ENCODE data around the gene CD180. TPM values are rescaled to one million over a fixed set of nuclear protein-coding genes. Genes with fewer than 3 reads are reported as not detected.

Gene CD180
- total and polyA plus RNA-seq, 2 experiments from 2014 or later: 0.07 TPM; not detected in 1

- H3K4me3 ChIP-seq: no peak overlapping the region
- H3K4me1 ChIP-seq (ENCODE audit: insufficient read depth): peaks cover 5% of the 10 kb centered on the region
- H3K27me3 ChIP-seq: no peaks in the 10 kb centered on the region
- H4K20me1 ChIP-seq (ENCODE audit: insufficient read depth, poor library complexity, severe bottlenecking): no peaks in the 10 kb centered on the region
- H2AFZ ChIP-seq: no peak overlapping the region
- 86% methylated on average over 6 of the region's 6 CpGs for WGBS (ENCODE audit: low lambda C conversion rate, missing lambda C conversion rate)
- H3K4me2 ChIP-seq: no peak overlapping the region
- TF ChIP-seq EZH2phosphoT487 (IDR thresholded peaks at IDR 0.05; ENCODE audit: low read depth, severe bottlenecking, unreplicated experiment): no peak
- no peak for TF ChIP-seq EZH2 (IDR thresholded peaks at IDR 0.05; ENCODE audit: borderline replicate concordance)
- no peak for TF ChIP-seq CTCF (IDR thresholded peaks at IDR 0.05; ENCODE audit: poor library complexity)
- no peaks in the 10 kb centered on the region for H3K36me3 ChIP-seq (replicated peaks; ENCODE audit: insufficient read depth, low read depth)
- no peak for DNase-seq (ENCODE audit: low spot score)
- H3K27ac ChIP-seq: no peak overlapping the region
- no peaks in the 10 kb centered on the region for H3K9me2 ChIP-seq (replicated peaks; ENCODE audit: insufficient read depth)
- no peaks in the 10 kb centered on the region for H3K79me2 ChIP-seq
- no peaks in the 10 kb centered on the region for H3K9me3 ChIP-seq (ENCODE audit: low read depth)
Observed at GRCh38 chr5:67201897-67202549, 5.4 kb upstream of the CD180 start.

GRCh38 chr5:67200809-67201562, 4.4 kb upstream of the CD180 start:
- 98% methylated on average over 2 of the region's 2 CpGs for WGBS (ENCODE audit: low lambda C conversion rate, missing lambda C conversion rate)
- Histone ChIP-seq H3K4me2 (no peak overlapping the region), H2AFZ (no peak overlapping the region), H3K4me1 (ENCODE audit: insufficient read depth) (no peaks in the 10 kb centered on the region), H3K9me3 (ENCODE audit: low read depth) (no peaks in the 10 kb centered on the region), H4K20me1 (ENCODE audit: insufficient read depth, poor library complexity, severe bottlenecking) (no peaks in the 10 kb centered on the region), H3K27ac (no peak overlapping the region), H3K36me3 (replicated peaks; ENCODE audit: insufficient read depth, low read depth) (no peaks in the 10 kb centered on the region), H3K27me3 (no peaks in the 10 kb centered on the region), H3K9me2 (replicated peaks; ENCODE audit: insufficient read depth) (no peaks in the 10 kb centered on the region), H3K4me3 (no peak overlapping the region), H3K79me2 (no peaks in the 10 kb centered on the region)
- no peak for DNase-seq (ENCODE audit: low spot score)
- no peak for TF ChIP-seq CTCF (IDR thresholded peaks at IDR 0.05; ENCODE audit: poor library complexity)

- TF ChIP-seq EZH2phosphoT487 (IDR thresholded peaks at IDR 0.05; ENCODE audit: low read depth, severe bottlenecking, unreplicated experiment): no peak
- no peak for DNase-seq (ENCODE audit: low spot score)
- Histone ChIP-seq H3K4me2 (no peak overlapping the region), H3K79me2 (no peaks in the 10 kb centered on the region), H3K36me3 (replicated peaks; ENCODE audit: insufficient read depth, low read depth) (no peaks in the 10 kb centered on the region), H2AFZ (no peak overlapping the region), H3K4me1 (ENCODE audit: insufficient read depth) (no peaks in the 10 kb centered on the region), H4K20me1 (ENCODE audit: insufficient read depth, poor library complexity, severe bottlenecking) (no peaks in the 10 kb centered on the region), H3K9me3 (ENCODE audit: low read depth) (no peaks in the 10 kb centered on the region), H3K4me3 (no peak overlapping the region), H3K27ac (no peak overlapping the region), H3K9me2 (replicated peaks; ENCODE audit: insufficient read depth) (no peaks in the 10 kb centered on the region), H3K27me3 (no peaks in the 10 kb centered on the region)
Observed at GRCh38 chr5:67199859-67200258, 3.3 kb upstream of the CD180 start.

GRCh38 chr5:67198917-67199316, 2.3 kb upstream of the CD180 start:
- H3K4me3 ChIP-seq: no peak overlapping the region
- H3K79me2 ChIP-seq: no peaks in the 10 kb centered on the region
- H2AFZ ChIP-seq: no peak overlapping the region
- no peaks in the 10 kb centered on the region for H3K36me3 ChIP-seq (replicated peaks; ENCODE audit: insufficient read depth, low read depth)
- no peak for DNase-seq (ENCODE audit: low spot score)
- H3K9me2 ChIP-seq (replicated peaks; ENCODE audit: insufficient read depth): no peaks in the 10 kb centered on the region
- no peaks in the 10 kb centered on the region for H3K9me3 ChIP-seq (ENCODE audit: low read depth)
- no peak for TF ChIP-seq EZH2 (IDR thresholded peaks at IDR 0.05; ENCODE audit: borderline replicate concordance)
- TF ChIP-seq EZH2phosphoT487 (IDR thresholded peaks at IDR 0.05; ENCODE audit: low read depth, severe bottlenecking, unreplicated experiment): no peak
- TF ChIP-seq CTCF (IDR thresholded peaks at IDR 0.05; ENCODE audit: poor library complexity): no peak
- H3K4me2 ChIP-seq: no peak overlapping the region
- no peak overlapping the region for H3K27ac ChIP-seq
- H3K4me1 ChIP-seq (ENCODE audit: insufficient read depth): no peaks in the 10 kb centered on the region
- no peaks in the 10 kb centered on the region for H4K20me1 ChIP-seq (ENCODE audit: insufficient read depth, poor library complexity, severe bottlenecking)
- no peaks in the 10 kb centered on the region for H3K27me3 ChIP-seq
- WGBS (ENCODE audit: low lambda C conversion rate, missing lambda C conversion rate): 72% methylated on average over 1 of the region's 1 CpG
